ENCODE results near the gene MBTPS1. TPM values are rescaled to one million over a fixed set of nuclear protein-coding genes. Genes with fewer than 3 reads are reported as not detected.

MBTPS1 gene
- polyA plus RNA-seq, 3 donors = 29.8 to 56.3 (median 46.8) TPM

GRCh38 chr16:84062734-84063640, 53.8 kb downstream of the MBTPS1 start:
- WGBS, 3 donors = 46 to 61% (median 60%) methylated on average over 25 of the region's 25 CpGs
- no peak overlapping the region for H3K27ac ChIP-seq (ENCODE audit: low read depth, low read length)

GRCh38 chr16:84061236-84061819, 55.4 kb downstream of the MBTPS1 start:
- WGBS, 3 donors = 87 to 91% (median 87%) methylated on average over 7 of the region's 7 CpGs
- H3K27ac ChIP-seq (ENCODE audit: low read depth, low read length) = no peak overlapping the region

GRCh38 chr16:84059946-84060901, 56.5 kb downstream of the MBTPS1 start:
- WGBS, 3 donors = 95% methylated on average over 28 of the region's 28 CpGs

GRCh38 chr16:84059111-84059510, 57.6 kb downstream of the MBTPS1 start:
- no peak overlapping the region for H3K27ac ChIP-seq (ENCODE audit: low read depth, low read length)
- 92 to 93% (median 92%) methylated on average over 11 of the region's 11 CpGs for WGBS, 3 donors

More at GRCh38 chr16:84059946-84060901, 56.5 kb downstream of the MBTPS1 start:
- H3K27ac ChIP-seq (ENCODE audit: low read depth, low read length) = no peak overlapping the region

- no peak overlapping the region for H3K27ac ChIP-seq (ENCODE audit: low read depth, low read length)
- 81 to 90% (median 89%) methylated on average over 11 of the region's 11 CpGs for WGBS, 3 donors
These were observed 58.1 kb downstream of the MBTPS1 start for GRCh38 chr16:84058664-84059063.

GRCh38 chr16:84058211-84058610, 58.5 kb downstream of the MBTPS1 start:
- H3K27ac ChIP-seq (ENCODE audit: low read depth, low read length) = no peak overlapping the region
- 92 to 96% (median 96%) methylated on average over 13 to 15 of the region's 15 CpGs for WGBS, 3 donors

- 83 to 89% (median 87%) methylated on average over 7 of the region's 7 CpGs for WGBS, 3 donors
- H3K27ac ChIP-seq (ENCODE audit: low read depth, low read length) = no peak overlapping the region
These were observed 59.8 kb downstream of the MBTPS1 start for GRCh38 chr16:84056933-84057332.

- 75 to 93% (median 88%) methylated on average over 19 of the region's 19 CpGs for WGBS, 3 donors
- H3K27ac ChIP-seq (ENCODE audit: low read depth, low read length) = no peak overlapping the region
These were observed 60.7 kb downstream of the MBTPS1 start for GRCh38 chr16:84055801-84056634.

GRCh38 chr16:84055366-84055765, 61.4 kb downstream of the MBTPS1 start:
- H3K27ac ChIP-seq (ENCODE audit: low read depth, low read length) = no peak overlapping the region
- 38 to 71% (median 63%) methylated on average over 5 of the region's 5 CpGs for WGBS, 3 donors

- 78 to 88% (median 84%) methylated on average over 13 of the region's 13 CpGs for WGBS, 3 donors
- no peak overlapping the region for H3K27ac ChIP-seq (ENCODE audit: low read depth, low read length)
These were observed 61.8 kb downstream of the MBTPS1 start for GRCh38 chr16:84054916-84055315.

GRCh38 chr16:84054271-84054670, 62.5 kb downstream of the MBTPS1 start:
- no peak overlapping the region for H3K27ac ChIP-seq (ENCODE audit: low read depth, low read length)
- WGBS, 3 donors = 96 to 99% (median 98%) methylated on average over 16 of the region's 16 CpGs

- WGBS, 3 donors = 94 to 96% (median 95%) methylated on average over 13 of the region's 13 CpGs
- no peak overlapping the region for H3K27ac ChIP-seq (ENCODE audit: low read depth, low read length)
These were observed 63.5 kb downstream of the MBTPS1 start for GRCh38 chr16:84053237-84053636.

GRCh38 chr16:84052071-84052622, 64.6 kb downstream of the MBTPS1 start:
- 90 to 91% (median 91%) methylated on average over 27 of the region's 27 CpGs for WGBS, 3 donors
- no peak overlapping the region for H3K27ac ChIP-seq (ENCODE audit: low read depth, low read length)

- H3K27ac ChIP-seq (ENCODE audit: low read depth, low read length) = no peak overlapping the region
- 79 to 92% (median 89%) methylated on average over 9 of the region's 9 CpGs for WGBS, 3 donors
These were observed 66.4 kb downstream of the MBTPS1 start for GRCh38 chr16:84050316-84050715.

GRCh38 chr16:84049403-84050060, 67.2 kb downstream of the MBTPS1 start:
- 83 to 88% (median 85%) methylated on average over 13 of the region's 13 CpGs for WGBS, 3 donors
- no peak overlapping the region for H3K27ac ChIP-seq (ENCODE audit: low read depth, low read length)

- H3K27ac ChIP-seq (ENCODE audit: low read depth, low read length) = no peak overlapping the region
- whole genome bisulfite sequencing, 3 donors = 86 to 95% (median 94%) methylated on average over 13 of the region's 13 CpGs
These were observed 67.9 kb downstream of the MBTPS1 start for GRCh38 chr16:84048871-84049270.

GRCh38 chr16:84048270-84048669, 68.5 kb downstream of the MBTPS1 start:
- WGBS, 3 donors = 45 to 87% (median 73%) methylated on average over 7 of the region's 7 CpGs
- no peak overlapping the region for H3K27ac ChIP-seq (ENCODE audit: low read depth, low read length)
